Measurements from ENCODE around the gene NCAM1. TPM values are rescaled to one million over a fixed set of nuclear protein-coding genes. Genes with fewer than 3 reads are reported as not detected.

NCAM1 gene
- total RNA-seq, 4 donors from 2014 or later: 1.8 to 42.9 (median 10.5) TPM

DNA sequence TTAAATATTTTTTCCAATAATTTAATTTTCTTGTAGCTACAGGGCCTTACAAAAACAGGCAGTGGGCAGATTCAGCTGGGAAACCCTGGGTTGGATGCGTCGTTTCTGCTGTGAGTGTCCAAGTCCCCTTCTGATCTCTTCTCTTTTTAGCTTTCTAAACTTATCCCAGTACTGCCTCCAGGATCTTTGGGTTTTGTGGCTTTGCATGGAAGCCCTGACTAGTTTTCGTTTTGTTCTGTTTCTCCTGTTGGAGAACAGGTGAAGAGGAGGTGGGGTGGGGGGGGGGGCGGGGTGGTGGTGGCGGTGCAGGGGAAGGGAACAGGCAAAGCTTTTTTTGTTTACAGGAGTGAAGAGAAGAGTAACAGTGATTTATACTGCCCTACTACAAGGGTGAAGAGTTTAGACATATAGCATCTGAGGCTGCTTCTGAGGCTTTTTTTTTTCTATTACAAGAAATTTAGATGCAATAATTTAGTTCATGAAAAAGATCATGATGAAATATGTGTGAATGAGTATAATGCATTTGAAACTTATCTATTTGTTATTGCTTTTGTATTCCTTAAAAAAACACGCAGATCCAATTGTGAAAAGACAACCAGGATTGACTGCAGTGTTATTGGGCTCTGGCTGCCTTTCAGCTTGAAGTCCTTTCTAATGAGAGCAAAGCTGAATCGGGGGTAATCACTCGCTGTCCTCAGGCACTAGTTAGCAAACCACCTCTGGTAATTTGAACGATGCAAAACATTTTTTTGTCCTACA, 142.9 kb downstream of the NCAM1 start:
- Histone ChIP-seq H3K27me3 (no peaks in the 10 kb centered on the region), H3K36me3 (no peaks in the 10 kb centered on the region), H3K4me3 (no peak overlapping the region), H3K27ac (no peak overlapping the region), H3K4me1 (no peaks in the 10 kb centered on the region), H3K9me3 (no peaks in the 10 kb centered on the region)
- DNase-seq: no peak
- TF ChIP-seq POLR2A (IDR thresholded peaks at IDR 0.05): no peak
- TF ChIP-seq, protein P1, sequence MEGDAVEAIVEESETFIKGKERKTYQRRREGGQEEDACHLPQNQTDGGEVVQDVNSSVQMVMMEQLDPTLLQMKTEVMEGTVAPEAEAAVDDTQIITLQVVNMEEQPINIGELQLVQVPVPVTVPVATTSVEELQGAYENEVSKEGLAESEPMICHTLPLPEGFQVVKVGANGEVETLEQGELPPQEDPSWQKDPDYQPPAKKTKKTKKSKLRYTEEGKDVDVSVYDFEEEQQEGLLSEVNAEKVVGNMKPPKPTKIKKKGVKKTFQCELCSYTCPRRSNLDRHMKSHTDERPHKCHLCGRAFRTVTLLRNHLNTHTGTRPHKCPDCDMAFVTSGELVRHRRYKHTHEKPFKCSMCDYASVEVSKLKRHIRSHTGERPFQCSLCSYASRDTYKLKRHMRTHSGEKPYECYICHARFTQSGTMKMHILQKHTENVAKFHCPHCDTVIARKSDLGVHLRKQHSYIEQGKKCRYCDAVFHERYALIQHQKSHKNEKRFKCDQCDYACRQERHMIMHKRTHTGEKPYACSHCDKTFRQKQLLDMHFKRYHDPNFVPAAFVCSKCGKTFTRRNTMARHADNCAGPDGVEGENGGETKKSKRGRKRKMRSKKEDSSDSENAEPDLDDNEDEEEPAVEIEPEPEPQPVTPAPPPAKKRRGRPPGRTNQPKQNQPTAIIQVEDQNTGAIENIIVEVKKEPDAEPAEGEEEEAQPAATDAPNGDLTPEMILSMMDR (IDR thresholded peaks at IDR 0.05): no peak

DNA sequence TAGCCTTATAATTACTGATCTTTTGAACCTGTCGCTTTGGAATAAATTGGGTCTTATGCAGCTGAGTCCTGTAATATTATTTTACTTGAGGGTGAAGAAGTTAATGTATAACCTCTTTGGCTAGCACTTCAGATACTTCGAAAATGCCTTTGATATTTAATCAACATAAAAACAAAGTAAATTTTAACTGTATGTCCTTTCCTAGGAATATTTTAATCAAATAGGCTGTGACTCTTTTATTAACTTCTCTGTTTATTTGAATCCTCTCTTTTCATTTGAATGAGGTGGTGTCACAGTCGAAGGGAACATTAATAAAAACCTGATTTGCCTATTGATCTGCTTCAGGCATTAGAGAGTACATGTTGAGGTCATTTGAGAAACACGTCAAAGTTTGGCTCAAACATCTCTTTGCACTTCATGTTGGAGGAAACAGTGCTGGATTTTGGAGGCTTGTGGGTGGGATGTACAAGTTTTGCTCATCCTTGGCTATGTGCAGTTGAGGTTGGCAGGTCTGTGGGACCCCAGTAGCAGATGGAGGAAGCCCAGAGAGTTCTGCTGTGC, 143.6 kb downstream of the NCAM1 start:
- TF ChIP-seq POLR2A (IDR thresholded peaks at IDR 0.05): no peak
- TF ChIP-seq, protein P1 (IDR thresholded peaks at IDR 0.05): no peak
- H3K27ac ChIP-seq: no peak overlapping the region
- H3K27me3 ChIP-seq: no peaks in the 10 kb centered on the region
- DNase-seq: no peak
- no peaks in the 10 kb centered on the region for H3K36me3 ChIP-seq
- H3K4me1 ChIP-seq: no peaks in the 10 kb centered on the region
- H3K4me3 ChIP-seq: no peak overlapping the region
- H3K9me3 ChIP-seq: no peaks in the 10 kb centered on the region

DNA sequence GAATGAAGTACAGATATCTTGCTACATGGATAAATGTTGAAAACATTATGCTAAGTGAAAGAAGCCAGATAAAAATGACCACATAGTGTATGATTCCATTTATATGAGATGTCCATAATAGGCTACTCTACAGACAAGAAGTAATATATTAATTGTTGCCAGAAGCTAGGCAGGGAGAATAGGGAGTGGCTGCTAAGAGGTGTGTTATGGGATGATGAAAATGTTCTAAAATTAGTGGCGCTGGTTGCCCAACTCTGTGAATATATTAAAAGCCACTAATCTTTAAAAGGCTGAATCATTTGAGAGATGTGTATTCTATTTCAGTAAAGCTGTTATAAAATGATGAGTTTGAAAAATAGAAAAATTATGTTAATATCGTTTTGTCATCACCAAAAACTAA, 144.4 kb downstream of the NCAM1 start:
- TF ChIP-seq, protein P1 (IDR thresholded peaks at IDR 0.05): no peak
- TF ChIP-seq POLR2A (IDR thresholded peaks at IDR 0.05): no peak
- no peak overlapping the region for H3K27ac ChIP-seq

DNA sequence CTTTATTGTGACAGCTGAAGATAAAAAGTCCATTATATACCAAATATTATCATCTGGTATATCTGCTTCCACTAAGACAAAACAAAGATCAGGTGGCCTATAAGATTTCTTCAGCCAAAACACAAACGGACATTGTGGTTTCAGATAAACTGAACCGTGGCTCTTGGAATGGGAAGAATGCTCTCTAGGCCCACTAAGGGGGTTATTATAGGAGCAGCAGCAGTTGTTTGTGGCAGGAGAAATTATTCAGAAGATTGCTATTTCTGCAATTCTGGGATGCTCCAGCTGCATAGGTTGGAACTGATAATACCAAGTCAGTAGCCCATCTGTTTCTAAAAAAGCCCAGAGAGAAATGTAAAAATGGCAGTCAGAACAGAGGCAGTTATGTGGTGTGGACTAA, 145.3 kb downstream of the NCAM1 start:
- no peak for TF ChIP-seq POLR2A (IDR thresholded peaks at IDR 0.05)
- TF ChIP-seq, protein P1 (IDR thresholded peaks at IDR 0.05): no peak
- Histone ChIP-seq H3K9me3 (no peaks in the 10 kb centered on the region), H3K4me3 (no peak overlapping the region), H3K4me1 (no peaks in the 10 kb centered on the region), H3K27ac (no peak overlapping the region), H3K27me3 (no peaks in the 10 kb centered on the region), H3K36me3 (no peaks in the 10 kb centered on the region)
- no peak for DNase-seq

More for the DNA sequence above, 144.4 kb downstream of the NCAM1 start:
- Histone ChIP-seq H3K4me1 (no peaks in the 10 kb centered on the region), H3K4me3 (no peak overlapping the region), H3K27me3 (no peaks in the 10 kb centered on the region), H3K36me3 (no peaks in the 10 kb centered on the region), H3K9me3 (no peaks in the 10 kb centered on the region)
- no peak for DNase-seq

DNA sequence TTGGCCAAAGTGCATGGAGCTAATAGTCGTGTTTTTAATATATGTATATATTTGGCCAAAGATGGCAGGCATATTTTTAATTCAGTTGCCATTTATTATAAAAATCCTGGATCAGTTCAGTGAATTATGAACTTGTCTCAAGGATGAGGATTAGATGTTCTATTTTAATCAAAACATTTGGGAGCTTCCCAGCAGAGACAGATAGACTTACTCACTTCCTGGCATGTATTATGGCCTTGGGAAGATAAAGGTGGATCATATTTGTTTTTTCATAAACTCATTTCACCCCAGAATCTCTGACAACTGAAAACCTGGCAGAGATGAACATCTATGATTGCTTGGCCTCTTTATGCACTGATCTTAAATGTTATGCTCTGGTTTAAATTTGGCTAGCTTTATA, 148.8 kb downstream of the NCAM1 start:
- H3K4me3 ChIP-seq: no peak overlapping the region
- H3K36me3 ChIP-seq: no peaks in the 10 kb centered on the region
- no peak for DNase-seq
- H3K4me1 ChIP-seq: no peaks in the 10 kb centered on the region
- H3K9me3 ChIP-seq: no peaks in the 10 kb centered on the region
- H3K27ac ChIP-seq: no peak overlapping the region
- TF ChIP-seq, protein P1 (IDR thresholded peaks at IDR 0.05): no peak
- TF ChIP-seq POLR2A (IDR thresholded peaks at IDR 0.05): no peak
- no peaks in the 10 kb centered on the region for H3K27me3 ChIP-seq

All from Peyer's patch (tissue), 4 donors.